Measurements from ENCODE around the gene POLR2J.

DNA sequence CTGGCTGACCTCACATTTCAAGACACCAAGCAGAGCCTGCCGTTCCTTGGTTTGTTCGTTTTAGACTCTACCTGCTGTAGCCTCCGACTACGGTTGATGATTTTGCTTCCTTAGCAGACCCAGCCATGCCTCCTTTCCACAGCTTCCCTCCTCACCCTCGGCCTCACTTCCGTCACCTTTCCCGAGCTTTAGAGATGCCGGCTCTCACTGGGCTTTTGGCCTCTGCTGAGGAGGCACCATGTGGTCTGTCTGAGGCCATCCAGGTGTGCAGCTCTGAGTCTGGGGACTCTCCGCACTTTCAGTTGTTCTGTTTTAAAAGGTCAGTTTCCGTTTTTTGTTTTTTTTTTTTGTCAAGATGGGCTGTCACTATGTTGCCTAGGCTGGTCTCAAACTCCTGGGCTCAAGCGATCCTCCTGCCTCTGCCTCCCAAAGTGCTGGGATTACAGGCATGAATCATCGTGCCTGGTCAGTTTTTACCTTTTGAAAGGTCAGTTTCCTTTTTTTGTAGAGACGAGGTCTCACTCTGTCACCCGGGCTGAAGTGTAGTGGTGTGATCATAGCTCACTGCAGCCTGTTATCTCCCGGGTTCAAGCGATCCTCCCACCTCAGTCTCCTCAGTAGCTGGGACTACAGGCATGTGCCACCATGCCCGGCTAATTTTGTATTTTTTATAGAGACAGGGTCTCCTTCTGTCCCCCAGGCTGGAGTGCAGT, 33.6 kb downstream of the POLR2J start:
- TF ChIP-seq, protein P1, sequence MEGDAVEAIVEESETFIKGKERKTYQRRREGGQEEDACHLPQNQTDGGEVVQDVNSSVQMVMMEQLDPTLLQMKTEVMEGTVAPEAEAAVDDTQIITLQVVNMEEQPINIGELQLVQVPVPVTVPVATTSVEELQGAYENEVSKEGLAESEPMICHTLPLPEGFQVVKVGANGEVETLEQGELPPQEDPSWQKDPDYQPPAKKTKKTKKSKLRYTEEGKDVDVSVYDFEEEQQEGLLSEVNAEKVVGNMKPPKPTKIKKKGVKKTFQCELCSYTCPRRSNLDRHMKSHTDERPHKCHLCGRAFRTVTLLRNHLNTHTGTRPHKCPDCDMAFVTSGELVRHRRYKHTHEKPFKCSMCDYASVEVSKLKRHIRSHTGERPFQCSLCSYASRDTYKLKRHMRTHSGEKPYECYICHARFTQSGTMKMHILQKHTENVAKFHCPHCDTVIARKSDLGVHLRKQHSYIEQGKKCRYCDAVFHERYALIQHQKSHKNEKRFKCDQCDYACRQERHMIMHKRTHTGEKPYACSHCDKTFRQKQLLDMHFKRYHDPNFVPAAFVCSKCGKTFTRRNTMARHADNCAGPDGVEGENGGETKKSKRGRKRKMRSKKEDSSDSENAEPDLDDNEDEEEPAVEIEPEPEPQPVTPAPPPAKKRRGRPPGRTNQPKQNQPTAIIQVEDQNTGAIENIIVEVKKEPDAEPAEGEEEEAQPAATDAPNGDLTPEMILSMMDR (IDR thresholded peaks at IDR 0.05; ENCODE audit: low read depth, low read length): no peak
- TF ChIP-seq EZH2phosphoT487 (IDR thresholded peaks at IDR 0.05; ENCODE audit: low read depth): no peak
